Heart left ventricle (tissue), 16 donors: Measurements from ENCODE around the gene BCL2L13. TPM values are rescaled to one million over a fixed set of nuclear protein-coding genes. Genes with fewer than 3 reads are reported as not detected.
A peak's percentile ranks its signal among the peaks of the same experiment; 100 is the strongest.
"Not testable (repeated sequence)": the region's sequence is repeated elsewhere in the genome, so short reads cannot be mapped to it uniquely, and the experiment has no call there.

ENCODE experiments used
- ATAC-seq, 4 donors: fragments of 200-7000 bp; cut with Tn5 transposase; one replicate each; pipeline ENCODE4 v1.9.1; 2020 to 2022; ENCODE audit warnings: moderate library complexity in 4 of 4, mild to moderate bottlenecking in 3 of 4, moderate number of reproducible peaks in 1 of 4
- DNase-seq, 5 donors: peaks; one replicate each; pipeline ENCODE4 v3.0.0-alpha.2; 2020
- H3K27ac ChIP-seq, 12 donors: fragments of 200-600 bp; sonication (generic) in 4 of 12; one replicate each; pipeline versions ENCODE4 v1.5.0 to v1.8.0; 2016 to 2022; ENCODE audit warnings: mild to moderate bottlenecking in 2 of 12
- H3K27me3 ChIP-seq, 9 donors: fragments of 200-600 bp; sonication (generic) in 2 of 9; one replicate each; pipeline versions ENCODE4 v1.5.1 to v1.8.0; 2016 to 2022; ENCODE audit warnings: mild to moderate bottlenecking in 3 of 9
- H3K36me3 ChIP-seq, 9 donors: fragments of 200-600 bp; sonication (generic) in 2 of 9; one replicate each; pipeline versions ENCODE4 v1.5.0 to v1.8.0; 2018 to 2022; ENCODE audit warnings: mild to moderate bottlenecking in 2 of 9
- H3K4me1 ChIP-seq, 12 donors: fragments of 200-600 bp; sonication (generic) in 4 of 12; one replicate each; pipeline versions ENCODE4 v1.5.0 to v1.8.0; 2016 to 2022; ENCODE audit warnings: mild to moderate bottlenecking in 3 of 12
- H3K4me3 ChIP-seq, 12 donors: fragments of 200-600 bp; sonication (generic) in 4 of 12; one replicate each; pipeline versions ENCODE4 v1.5.0 to v1.8.0; 2017 to 2022; ENCODE audit warnings: mild to moderate bottlenecking in 9 of 12, moderate library complexity in 4 of 12
- H3K9me3 ChIP-seq, 12 donors: fragments of 200-600 bp; sonication (generic) in 4 of 12; one replicate each; pipeline versions ENCODE4 v1.5.0 to v1.8.0; 2016 to 2022; ENCODE audit warnings: mild to moderate bottlenecking in 1 of 12
- POLR2A ChIP-seq, 2 donors: fragments of 450-650 bp; IDR thresholded peaks; one replicate each; pipeline ENCODE4 v1.6.1; 2017; ENCODE audit warnings: antibody characterized with exemption in 2 of 2, mild to moderate bottlenecking in 2 of 2, moderate library complexity in 2 of 2
- WGBS, 4 donors: extraction: QIAGEN DNeasy Blood & Tissue Kit in 2 of 4; methylation state at CpG; one replicate each; pipeline versions ENCODE4 v1.1.5 to v1.1.7; 2013 to 2018; 5-methylcytosine and 5-hydroxymethylcytosine counted together
- intact Hi-C, 10 donors: fragments of 100-400 bp; cut with DNase I; formaldehyde crosslinking; loops; one replicate each; pipeline versions ENCODE4 v1.11.1 to v1.14.2; 2022
- polyA plus RNA-seq, 2 donors: library from polyadenylated mRNA; stranded (reverse); fragments of 200-250 nt; gene quantifications; one replicate each; pipeline ENCODE4 v1.2.3, GENCODE V29; 2013
- total RNA-seq, 9 donors: library from RNA; depleted of rRNA in 2 of 9; stranded (reverse); fragments of >200 nt in 2 of 9; fragmentation: NEBNext Ultra II Directional in 3 of 9; extraction: Animal tissue kit (Norgen Biotek cat#: 25700) in 3 of 9; gene quantifications; one replicate each; pipeline versions ENCODE4 v1.1.0 to v1.2.4, GENCODE V29; 2016 to 2023
- TF ChIP-seq, protein P1 (sequence below), 12 donors: fragments of 200-600 bp; sonication (generic) in 4 of 12; IDR thresholded peaks; one replicate each; pipeline versions ENCODE4 v1.5.0 to v1.8.0; 2018 to 2022; ENCODE audit warnings: antibody characterized with exemption in 12 of 12, mild to moderate bottlenecking in 5 of 12
- donor health status: ischemic (EF 13 %, LVEDD 7.1; RV severe dilation, severe dysfunction).
- donor health status: healthy with polysubstance abuse.
- donor health status: DM: no; HTN: yes; CAD: no.
- donor health status: DM: no; HTN: no; CAD: no.
- donor health status: ischemic (EF 25% LVEDD 6.9; RV normal size, moderate dysfunction).
- donor health status: ischemic (EF 25% LVEDD 5.7; RV mildly dilated, moderate dysfunction).
- donor health status: healthy.
- donor health status: DM: yes; HTN: yes; CAD: no.
- donor health status: ischemic (EF 35%, LVEDD 5.7; RV mildly dilated, moderate dysfunction).
- donor health status: nonischemic (EF 11% LVEDD 7.7; RV severe dilation, severe dysfunction).
- donor health status: DM: yes; HTN: yes; CAD: no.
- donor health status: PGD.
- donor health status: ischemic (EF 29% LVEDD 5.4; RV normal size, mild dysfunction).
- donor health status: nonischemic (EF 23%, LVEDD 6.1; RV moderate dilation, normal function).

BCL2L13 gene
- total and polyA plus RNA-seq, 11 donors: 46.3 to 187 (median 89.6) TPM

DNA sequence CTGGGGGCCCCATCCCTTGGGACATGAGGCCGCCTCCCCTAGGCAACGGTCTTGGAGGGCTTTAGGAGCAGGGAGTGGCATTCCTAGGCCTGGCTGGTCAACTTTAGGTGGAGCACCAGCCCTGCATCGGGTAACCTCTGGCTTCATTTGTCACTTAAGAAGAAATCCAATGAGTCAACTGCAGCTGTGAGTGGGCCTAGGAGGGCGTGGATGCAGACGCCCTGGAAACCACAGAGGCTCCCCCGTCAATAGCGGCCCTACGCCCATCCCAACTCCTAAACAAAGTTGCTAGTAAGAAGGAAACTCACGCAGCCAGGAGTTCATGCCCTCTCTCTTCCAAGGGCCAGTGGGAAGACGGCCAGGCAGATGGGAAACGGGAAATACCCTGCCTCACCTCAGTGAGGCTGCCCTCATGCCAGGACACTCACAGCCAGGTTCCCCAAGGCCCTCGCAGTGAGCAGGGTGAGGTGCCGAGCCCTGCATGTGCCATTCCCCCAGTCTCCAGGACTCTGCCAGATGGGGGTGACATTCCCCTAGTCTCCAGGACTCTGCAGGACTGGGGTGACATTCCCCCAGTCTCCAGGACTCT is 114.9 kb downstream of the BCL2L13 start:
- intact Hi-C loops: no loop called here
- Histone ChIP-seq H3K27me3 (no peaks in the 10 kb centered on the region), H3K9me3 (no peaks in the 10 kb centered on the region), H3K27ac (no peak overlapping the region), H3K4me1 (peaks cover 0 to 5% (median 0%) of the 10 kb centered on the region in 12 donors), H3K36me3 (no peaks in the 10 kb centered on the region), H3K4me3 (no peak overlapping the region)
- no peak for ATAC-seq
- DNase-seq: no peak
- 92 to 96% (median 93%) methylated on average over 9 to 13 of the region's 13 CpGs for WGBS, 4 donors
- TF ChIP-seq POLR2A (IDR thresholded peaks at IDR 0.05): no peak
- TF ChIP-seq, protein P1, sequence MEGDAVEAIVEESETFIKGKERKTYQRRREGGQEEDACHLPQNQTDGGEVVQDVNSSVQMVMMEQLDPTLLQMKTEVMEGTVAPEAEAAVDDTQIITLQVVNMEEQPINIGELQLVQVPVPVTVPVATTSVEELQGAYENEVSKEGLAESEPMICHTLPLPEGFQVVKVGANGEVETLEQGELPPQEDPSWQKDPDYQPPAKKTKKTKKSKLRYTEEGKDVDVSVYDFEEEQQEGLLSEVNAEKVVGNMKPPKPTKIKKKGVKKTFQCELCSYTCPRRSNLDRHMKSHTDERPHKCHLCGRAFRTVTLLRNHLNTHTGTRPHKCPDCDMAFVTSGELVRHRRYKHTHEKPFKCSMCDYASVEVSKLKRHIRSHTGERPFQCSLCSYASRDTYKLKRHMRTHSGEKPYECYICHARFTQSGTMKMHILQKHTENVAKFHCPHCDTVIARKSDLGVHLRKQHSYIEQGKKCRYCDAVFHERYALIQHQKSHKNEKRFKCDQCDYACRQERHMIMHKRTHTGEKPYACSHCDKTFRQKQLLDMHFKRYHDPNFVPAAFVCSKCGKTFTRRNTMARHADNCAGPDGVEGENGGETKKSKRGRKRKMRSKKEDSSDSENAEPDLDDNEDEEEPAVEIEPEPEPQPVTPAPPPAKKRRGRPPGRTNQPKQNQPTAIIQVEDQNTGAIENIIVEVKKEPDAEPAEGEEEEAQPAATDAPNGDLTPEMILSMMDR (IDR thresholded peaks at IDR 0.05): no peak

- WGBS, 4 donors: 82 to 87% (median 85%) methylated on average over 14 of the region's 14 CpGs
- ATAC-seq: peak; percentile 47 to 79 (median 52)
- Histone ChIP-seq H3K4me1 (peaks cover 0 to 5% (median 0%) of the 10 kb centered on the region in 12 donors), H3K4me3 (no peak overlapping the region), H3K27ac (no peak overlapping the region), H3K9me3 (no peaks in the 10 kb centered on the region), H3K36me3 (no peaks in the 10 kb centered on the region), H3K27me3 (no peaks in the 10 kb centered on the region)
- TF ChIP-seq, protein P1 (IDR thresholded peaks at IDR 0.05): peak in 10 of 12 donors; percentile 12 to 47 (median 25)
- TF ChIP-seq POLR2A (IDR thresholded peaks at IDR 0.05): no peak
- intact Hi-C loops: no loop called here
- peak in 1 of 5 donors; percentile 23 for DNase-seq
Measured at GRCh38 chr22:17754233-17754925, 115.8 kb downstream of the BCL2L13 start.

DNA sequence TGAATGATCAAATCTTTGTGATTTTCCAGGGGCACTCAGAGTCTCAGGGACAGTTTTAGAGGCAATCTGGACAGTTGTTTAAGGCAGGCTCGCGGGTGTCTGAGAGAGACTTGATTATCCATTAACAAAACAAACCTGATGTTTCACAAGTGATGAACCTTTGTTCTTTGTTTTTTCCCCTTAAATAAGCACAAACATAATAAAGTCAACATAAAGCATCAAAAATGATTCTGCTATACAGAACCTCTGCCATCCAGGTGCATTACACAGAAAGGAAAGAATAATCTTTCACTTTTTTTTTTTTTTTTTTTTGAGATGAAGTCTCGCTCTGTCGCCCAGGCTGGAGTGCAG is 122.6 kb downstream of the BCL2L13 start:
- ATAC-seq: no peak
- intact Hi-C loops: no loop called here
- Histone ChIP-seq H3K4me1 (peaks cover 0 to 14% (median 0%) of the 10 kb centered on the region in 12 donors), H3K4me3 (no peak overlapping the region), H3K27ac (no peak overlapping the region), H3K36me3 (no peaks in the 10 kb centered on the region), H3K9me3 (no peaks in the 10 kb centered on the region), H3K27me3 (no peaks in the 10 kb centered on the region)
- 87 to 92% (median 91%) methylated on average over 2 to 4 of the region's 4 CpGs for WGBS, 4 donors
- TF ChIP-seq, protein P1 (IDR thresholded peaks at IDR 0.05): no peak
- no peak for TF ChIP-seq POLR2A (IDR thresholded peaks at IDR 0.05)
- no peak for DNase-seq

- H3K4me3 ChIP-seq, H3K27me3 ChIP-seq, ATAC-seq, H3K9me3 ChIP-seq, H3K27ac ChIP-seq, DNase-seq, H3K36me3 ChIP-seq, intact Hi-C loops: not testable (repeated sequence)
- WGBS, 4 donors: 81 to 91% (median 88%) methylated on average over 10 of the region's 10 CpGs
- H3K4me1 ChIP-seq: peaks cover 0 to 26% (median 0%) of the 10 kb centered on the region in 12 donors
Measured at GRCh38 chr22:17763442-17763841, 124.9 kb downstream of the BCL2L13 start.
